Sigmoid colon (tissue), 4 donors: ENCODE measurements around the gene NHEJ1.

ENCODE experiments used
- CTCF ChIP-seq, 4 experiments: fragments of 450-650 bp in 3 of 4; fragments of 200-600 bp in 1 of 4; IDR thresholded peaks; one replicate each; pipeline ENCODE4 v1.5.1; 2016 to 2019; ENCODE audit warnings: antibody characterized with exemption in 4 of 4, mild to moderate bottlenecking in 3 of 4, moderate library complexity in 2 of 4
- POLR2AphosphoS5 ChIP-seq, 4 donors: sonication (generic); formaldehyde crosslinking; IDR thresholded peaks; one replicate each; pipeline ENCODE4 v1.6.1; 2017; ENCODE audit warnings: antibody characterized with exemption in 4 of 4

- TF ChIP-seq CTCF (IDR thresholded peaks at IDR 0.05) = no peak
- TF ChIP-seq POLR2AphosphoS5 (IDR thresholded peaks at IDR 0.05) = no peak
Measured at GRCh38 chr2:219089330-219089729, 71.3 kb downstream of the NHEJ1 start.
